Right hindlimb (tissue), 1 donor: ENCODE measurements around the gene PHACTR3.

Experiments used
- DNase-seq: peaks from one replicate; pipeline ENCODE4 v3.0.0-alpha.2; 2018

Gene PHACTR3

DNA sequence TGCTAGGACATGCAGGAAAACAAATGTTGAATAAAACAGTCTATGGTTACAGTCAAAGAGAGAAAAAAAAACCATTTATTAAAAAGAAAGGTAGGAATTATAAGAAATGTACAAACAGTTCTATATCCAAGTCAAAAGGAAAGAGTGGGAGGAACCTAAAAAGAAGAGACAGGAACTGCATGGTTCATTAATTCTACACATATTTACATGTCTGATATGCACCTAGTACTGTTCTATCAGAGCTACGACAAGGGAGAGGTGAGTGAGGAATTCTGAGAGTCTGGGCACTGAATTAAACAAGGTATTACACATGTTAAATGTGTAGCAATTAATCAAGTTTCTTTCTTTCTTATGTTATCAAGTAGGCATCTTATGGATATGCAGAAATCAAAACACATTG is 287.2 kb downstream of the PHACTR3 start:
- DNase-seq: no peak

DNA sequence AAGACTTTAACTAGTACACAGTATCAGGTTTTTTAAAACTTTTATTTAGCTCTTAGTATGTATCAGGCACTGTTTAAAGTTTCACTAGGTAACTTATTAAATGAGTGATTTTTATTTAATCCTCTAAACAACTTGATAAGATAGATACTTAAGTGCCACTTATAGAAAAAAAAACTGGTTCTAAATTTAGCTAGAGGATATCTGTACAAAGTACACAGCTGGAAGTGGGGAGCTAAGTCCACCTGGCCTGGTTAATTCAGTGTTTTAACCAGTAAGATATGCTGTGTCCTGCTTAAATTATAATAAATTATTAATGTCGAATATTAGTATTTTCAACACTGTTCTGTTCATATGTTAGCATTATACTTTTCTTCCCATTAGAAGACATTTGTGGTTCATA is 291.6 kb downstream of the PHACTR3 start:
- DNase-seq: no peak
